PC-9 (cell line): ENCODE measurements around the gene TREX2.

ENCODE experiments used
- EZH2 ChIP-seq: fragments of 200-600 bp; sonication (generic); IDR thresholded peaks from 2 replicates; pipeline ENCODE4 v1.8.0; 2017; ENCODE audit warnings: antibody characterized with exemption, low read depth
- TF ChIP-seq, protein P1 (sequence below): fragments of 200-600 bp; sonication (generic); conservative IDR thresholded peaks from 2 replicates; pipeline ENCODE4 v1.6.1; 2017; ENCODE audit warnings: mixed run types, antibody characterized with exemption, mild to moderate bottlenecking, moderate library complexity

DNA sequence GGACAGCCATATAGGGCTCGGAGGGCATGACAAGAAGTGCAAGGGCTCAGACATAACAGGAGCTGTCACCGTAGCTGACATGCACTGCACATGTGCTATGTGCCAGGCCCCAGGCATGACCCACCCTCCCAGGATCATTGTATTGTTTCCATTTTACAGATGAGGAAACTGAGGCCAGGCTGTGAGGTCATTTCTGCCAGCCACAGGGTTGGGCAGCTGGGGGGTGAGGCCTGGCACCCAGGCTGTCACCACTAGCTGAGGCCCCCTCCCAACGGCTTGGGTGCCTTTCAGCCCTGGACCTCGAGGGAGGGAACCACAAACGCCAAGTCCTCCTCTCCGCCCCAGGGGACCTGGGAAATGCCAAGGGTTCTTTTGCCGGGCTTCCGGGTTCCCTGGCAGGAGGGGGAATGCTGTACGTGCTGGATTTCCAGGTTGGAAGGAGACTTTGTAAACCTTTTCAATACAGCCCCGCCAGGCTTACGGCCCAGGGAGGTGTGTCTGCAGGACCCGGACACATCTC lies 12.6 kb downstream of the TREX2 start:
- TF ChIP-seq, protein P1, sequence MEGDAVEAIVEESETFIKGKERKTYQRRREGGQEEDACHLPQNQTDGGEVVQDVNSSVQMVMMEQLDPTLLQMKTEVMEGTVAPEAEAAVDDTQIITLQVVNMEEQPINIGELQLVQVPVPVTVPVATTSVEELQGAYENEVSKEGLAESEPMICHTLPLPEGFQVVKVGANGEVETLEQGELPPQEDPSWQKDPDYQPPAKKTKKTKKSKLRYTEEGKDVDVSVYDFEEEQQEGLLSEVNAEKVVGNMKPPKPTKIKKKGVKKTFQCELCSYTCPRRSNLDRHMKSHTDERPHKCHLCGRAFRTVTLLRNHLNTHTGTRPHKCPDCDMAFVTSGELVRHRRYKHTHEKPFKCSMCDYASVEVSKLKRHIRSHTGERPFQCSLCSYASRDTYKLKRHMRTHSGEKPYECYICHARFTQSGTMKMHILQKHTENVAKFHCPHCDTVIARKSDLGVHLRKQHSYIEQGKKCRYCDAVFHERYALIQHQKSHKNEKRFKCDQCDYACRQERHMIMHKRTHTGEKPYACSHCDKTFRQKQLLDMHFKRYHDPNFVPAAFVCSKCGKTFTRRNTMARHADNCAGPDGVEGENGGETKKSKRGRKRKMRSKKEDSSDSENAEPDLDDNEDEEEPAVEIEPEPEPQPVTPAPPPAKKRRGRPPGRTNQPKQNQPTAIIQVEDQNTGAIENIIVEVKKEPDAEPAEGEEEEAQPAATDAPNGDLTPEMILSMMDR = no peak
- TF ChIP-seq EZH2 = no peak
